CD8-positive, alpha-beta memory T cell (primary cell): ENCODE data around the gene FGF7. TPM values are rescaled to one million over a fixed set of nuclear protein-coding genes. Genes with fewer than 3 reads are reported as not detected.
"Not testable (repeated sequence)": the region's sequence is repeated elsewhere in the genome, so short reads cannot be mapped to it uniquely, and the experiment has no call there.

Experiments used
- CTCF ChIA-PET: fragments of 350-600 bp; sonication (Branson Sonifier 250); formaldehyde crosslinking; loops from one replicate; lab custom pipeline; 2021; ENCODE audit warnings: antibody characterized with exemption; lab: Charles Lee
- POLR2A ChIA-PET: fragments of 350-600 bp; sonication (Branson Sonifier 250); formaldehyde crosslinking; loops from one replicate; lab custom pipeline; 2021; ENCODE audit warnings: antibody characterized with exemption; lab: Charles Lee
- DNase-seq, 5 donors: peaks; one replicate each; pipeline versions ENCODE4 v3.0.0 to v3.0.0-alpha.2; 2020 to 2022; ENCODE audit warnings: mixed read lengths in 1 of 5
- H3K27ac ChIP-seq: one replicate; pipeline ENCODE4 v1.7.0; 2013; ENCODE audit warnings: low read depth, mild to moderate bottlenecking, low read length, moderate library complexity
- H3K27me3 ChIP-seq: 2 replicates; pipeline ENCODE4 v1.7.0; 2013; ENCODE audit warnings: low read length, mild to moderate bottlenecking; ENCODE audit not compliant: insufficient read depth, poor library complexity, severe bottlenecking
- H3K36me3 ChIP-seq: 2 replicates; pipeline ENCODE4 v1.7.0; 2013; ENCODE audit warnings: mild to moderate bottlenecking, low read length, moderate library complexity; ENCODE audit not compliant: insufficient read depth
- H3K4me1 ChIP-seq: 2 replicates; pipeline ENCODE4 v1.7.0; 2013; ENCODE audit warnings: mild to moderate bottlenecking, low read length, moderate library complexity; ENCODE audit not compliant: insufficient read depth
- H3K4me3 ChIP-seq: 2 replicates; pipeline ENCODE4 v1.7.0; 2013; ENCODE audit warnings: mild to moderate bottlenecking, low read length
- H3K9me3 ChIP-seq: 2 replicates; pipeline ENCODE4 v1.7.0; 2013; ENCODE audit warnings: mild to moderate bottlenecking, low read length
- H3K27ac Mint-ChIP-seq, 8 donors: one replicate each; pipeline ENCODE4 v1.8.0; 2020 to 2021; ENCODE audit warnings: mixed read lengths in 8 of 8, mild to moderate bottlenecking in 6 of 8, inconsistent platforms in 3 of 8, moderate library complexity in 3 of 8
- H3K27me3 Mint-ChIP-seq, 2 donors: one replicate each; pipeline ENCODE4 v1.8.0; 2020 to 2021; ENCODE audit warnings: mixed read lengths in 2 of 2, mild to moderate bottlenecking in 1 of 2, moderate library complexity in 1 of 2
- H3K36me3 Mint-ChIP-seq, 3 donors: one replicate each; pipeline ENCODE4 v1.8.0; 2020 to 2021; ENCODE audit warnings: mixed read lengths in 3 of 3, inconsistent platforms in 1 of 3, mild to moderate bottlenecking in 1 of 3
- H3K4me1 Mint-ChIP-seq, 3 donors: one replicate each; pipeline ENCODE4 v1.8.0; 2020 to 2021; ENCODE audit warnings: mixed read lengths in 3 of 3, inconsistent platforms in 1 of 3, mild to moderate bottlenecking in 1 of 3
- H3K4me3 Mint-ChIP-seq, 7 donors: one replicate each; pipeline ENCODE4 v1.8.0; 2020 to 2021; ENCODE audit warnings: mixed read lengths in 7 of 7, mild to moderate bottlenecking in 6 of 7, moderate library complexity in 4 of 7, inconsistent platforms in 2 of 7
- H3K9me3 Mint-ChIP-seq, 5 donors: one replicate each; pipeline ENCODE4 v1.8.0; 2020 to 2022; ENCODE audit warnings: mixed read lengths in 5 of 5, mild to moderate bottlenecking in 3 of 5, moderate library complexity in 2 of 5, inconsistent platforms in 1 of 5
- polyA plus RNA-seq: library from polyadenylated mRNA; unstranded; fragments of 300-500 nt; fragmentation: Illumina TruSeq; gene quantifications from one replicate; pipeline ENCODE4 v1.2.3, GENCODE V29; 2021
- total RNA-seq, 2 experiments: library from RNA; stranded (reverse); gene quantifications; one replicate each; pipeline ENCODE4 v1.2.3, GENCODE V29; 2021

Gene FGF7, protein sequence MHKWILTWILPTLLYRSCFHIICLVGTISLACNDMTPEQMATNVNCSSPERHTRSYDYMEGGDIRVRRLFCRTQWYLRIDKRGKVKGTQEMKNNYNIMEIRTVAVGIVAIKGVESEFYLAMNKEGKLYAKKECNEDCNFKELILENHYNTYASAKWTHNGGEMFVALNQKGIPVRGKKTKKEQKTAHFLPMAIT
- total RNA-seq = not detected
- not detected for polyA plus RNA-seq

DNA sequence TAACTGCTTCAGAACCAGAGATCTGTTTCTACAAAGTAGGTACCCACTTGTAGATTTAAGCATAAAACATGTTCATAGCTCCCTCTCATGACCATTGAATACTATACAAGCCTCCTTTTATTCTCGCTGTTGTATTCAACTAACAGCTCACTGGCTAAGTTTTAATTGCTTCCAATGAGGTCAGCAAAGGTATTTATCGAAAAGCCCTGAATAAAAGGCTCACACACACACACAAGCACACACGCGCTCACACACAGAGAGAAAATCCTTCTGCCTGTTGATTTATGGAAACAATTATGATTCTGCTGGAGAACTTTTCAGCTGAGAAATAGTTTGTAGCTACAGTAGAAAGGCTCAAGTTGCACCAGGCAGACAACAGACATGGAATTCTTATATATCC lies at the start of gene FGF7:
Gene FGF7 (plus strand): TSS at position 222 of the 400 bp plus-strand sequence. CDS start 1,056 bp downstream, outside the sequence.
- Mint-ChIP-seq H3K36me3 (peaks cover 0 to 1% (median 0%) of the 10 kb centered on the region in 3 donors), H3K4me3 (peak within 1 kb of the TSS in 5 of 7 donors; percentile 2 to 80 (median 53)), H3K27ac (peak within 1 kb of the TSS in 2 of 8 donors; percentile 3 to 84), H3K9me3 (no peaks in the 10 kb centered on the region), H3K27me3 (peaks cover 0 to 4% of the 10 kb centered on the region in 2 donors), H3K4me1 (peaks cover 0 to 8% (median 5%) of the 10 kb centered on the region in 3 donors)
- DNase-seq = no peak
- H3K27ac ChIP-seq = no peak within 1 kb of the TSS
- POLR2A ChIA-PET = no interaction called here
- H3K9me3 ChIP-seq = no peaks in the 10 kb centered on the region
- no peaks in the 10 kb centered on the region for H3K4me1 ChIP-seq
- no peak within 1 kb of the TSS for H3K4me3 ChIP-seq
- H3K27me3 ChIP-seq = no peaks in the 10 kb centered on the region
- CTCF ChIA-PET = interaction anchor here (0.5 to 3.8 kb wide), 6 partner anchors 13 to 567 kb away, joined by 3 to 38 read pairs (median 4); partner anchors contain the start of gene EID1
- no peaks in the 10 kb centered on the region for H3K36me3 ChIP-seq

DNA sequence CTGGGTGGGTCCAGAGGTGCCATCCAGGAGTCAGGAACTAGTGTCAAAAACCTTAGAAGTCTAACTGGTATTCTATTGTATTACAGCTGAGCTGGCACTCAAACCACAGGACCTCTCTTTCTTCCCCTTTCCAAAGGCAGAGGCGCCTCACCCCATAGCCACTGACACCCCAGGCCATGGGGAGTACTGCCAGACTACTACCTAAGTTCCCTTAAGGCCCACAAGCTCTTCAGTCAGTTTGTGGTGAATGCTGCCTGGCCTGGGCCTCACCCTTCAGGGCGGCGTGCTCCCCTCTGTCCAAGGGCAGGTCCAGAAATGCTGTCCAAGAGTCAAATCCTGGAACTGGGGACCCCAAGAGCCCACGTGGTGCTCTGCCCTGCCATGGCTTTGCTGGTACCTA lies 43.0 kb upstream of the FGF7 start:
- POLR2A ChIA-PET = no interaction called here
- CTCF ChIA-PET = no interaction called here
- H3K27ac ChIP-seq = no peak overlapping the region
- H3K9me3 ChIP-seq = no peaks in the 10 kb centered on the region
- no peak overlapping the region for H3K4me3 Mint-ChIP-seq
- no peaks in the 10 kb centered on the region for H3K27me3 ChIP-seq
- no peak for DNase-seq
- no peaks in the 10 kb centered on the region for H3K4me1 ChIP-seq
- H3K27me3 Mint-ChIP-seq = peaks cover 0 to 1% of the 10 kb centered on the region in 2 donors
- H3K36me3 ChIP-seq = no peaks in the 10 kb centered on the region
- H3K4me3 ChIP-seq = no peak overlapping the region
- no peaks in the 10 kb centered on the region for H3K4me1 Mint-ChIP-seq
- no peak overlapping the region for H3K27ac Mint-ChIP-seq
- H3K36me3 Mint-ChIP-seq = no peaks in the 10 kb centered on the region
- peaks cover 0 to 2% (median 0%) of the 10 kb centered on the region in 5 donors for H3K9me3 Mint-ChIP-seq

DNA sequence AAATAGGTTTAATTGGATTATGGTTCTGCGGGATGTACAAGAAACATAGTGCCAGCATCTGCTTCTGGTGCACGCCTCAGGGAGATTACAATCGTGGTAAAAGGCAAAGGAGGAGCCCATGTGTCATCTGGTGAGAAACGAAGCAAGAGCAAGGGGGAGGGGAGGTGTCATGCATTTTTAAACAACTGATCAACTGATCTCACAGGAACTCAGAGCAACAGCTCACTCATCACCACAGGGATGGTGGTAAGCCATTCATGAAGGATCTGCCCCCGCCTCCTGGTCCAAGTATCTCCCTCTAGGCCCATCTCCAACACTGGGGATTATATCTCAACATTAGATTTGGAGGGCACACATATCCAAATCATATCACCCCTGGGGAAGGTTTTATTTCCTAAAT lies 42.1 kb upstream of the FGF7 start:
- CTCF ChIA-PET = no interaction called here
- H3K27ac Mint-ChIP-seq = no peak overlapping the region
- no peaks in the 10 kb centered on the region for H3K4me1 ChIP-seq
- H3K27ac ChIP-seq = no peak overlapping the region
- peaks cover 0 to 3% (median 2%) of the 10 kb centered on the region in 5 donors for H3K9me3 Mint-ChIP-seq
- POLR2A ChIA-PET = no interaction called here
- H3K36me3 ChIP-seq = no peaks in the 10 kb centered on the region
- no peaks in the 10 kb centered on the region for H3K4me1 Mint-ChIP-seq
- no peak overlapping the region for H3K4me3 ChIP-seq
- peaks cover 0 to 2% (median 0%) of the 10 kb centered on the region in 3 donors for H3K36me3 Mint-ChIP-seq
- H3K9me3 ChIP-seq = no peaks in the 10 kb centered on the region
- peaks cover 0 to 3% of the 10 kb centered on the region in 2 donors for H3K27me3 Mint-ChIP-seq
- DNase-seq = no peak
- no peak overlapping the region for H3K4me3 Mint-ChIP-seq
- H3K27me3 ChIP-seq = no peaks in the 10 kb centered on the region

DNA sequence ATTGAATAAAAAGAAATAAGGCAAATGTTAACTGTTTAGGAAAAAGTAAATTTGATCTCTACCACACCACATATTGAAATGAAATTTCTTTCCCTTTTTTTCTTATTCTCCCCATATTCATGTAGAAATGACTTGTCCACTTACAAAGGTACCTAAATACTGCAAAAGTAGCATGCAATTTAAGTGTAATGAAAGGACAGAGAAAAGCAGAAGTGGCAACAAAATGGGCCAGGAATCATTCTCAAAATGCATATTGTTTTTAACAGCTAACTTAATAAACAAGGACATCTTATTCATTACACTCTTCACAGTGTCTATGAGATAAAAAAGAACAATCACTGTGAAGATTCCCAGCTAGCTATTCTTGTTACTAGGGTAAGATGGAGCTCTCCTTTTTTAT lies 40.6 kb upstream of the FGF7 start:
- Mint-ChIP-seq H3K27ac (no peak overlapping the region), H3K9me3 (peaks cover 0 to 8% (median 3%) of the 10 kb centered on the region in 5 donors), H3K36me3 (peaks cover 0 to 2% (median 0%) of the 10 kb centered on the region in 3 donors), H3K4me3 (no peak overlapping the region), H3K27me3 (peaks cover 0 to 3% of the 10 kb centered on the region in 2 donors), H3K4me1 (no peaks in the 10 kb centered on the region)
- Histone ChIP-seq H3K36me3 (no peaks in the 10 kb centered on the region), H3K4me1 (no peaks in the 10 kb centered on the region), H3K27ac (no peak overlapping the region), H3K9me3 (no peaks in the 10 kb centered on the region), H3K4me3 (no peak overlapping the region), H3K27me3 (no peaks in the 10 kb centered on the region)
- POLR2A ChIA-PET = no interaction called here
- no peak for DNase-seq
- CTCF ChIA-PET = no interaction called here

DNA sequence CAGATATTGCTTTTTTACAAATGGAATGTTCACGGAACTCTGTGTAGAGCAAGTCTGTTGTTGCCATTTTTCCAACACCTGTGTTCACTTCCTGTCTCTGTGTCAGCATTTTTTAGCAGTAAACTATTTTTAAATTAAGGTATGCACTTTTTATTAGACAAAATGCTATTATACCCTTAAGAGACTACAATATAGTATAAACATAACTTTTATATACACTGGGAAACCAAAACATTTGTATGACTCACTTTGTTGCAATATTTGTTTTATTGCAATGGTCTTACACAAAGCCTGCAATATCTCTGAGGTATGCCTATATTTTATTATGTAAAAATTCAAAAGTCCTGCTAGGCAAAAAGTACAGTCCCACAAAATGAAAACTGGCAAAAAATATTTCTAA lies 39.8 kb upstream of the FGF7 start:
- Mint-ChIP-seq H3K36me3 (peaks cover 0 to 2% (median 0%) of the 10 kb centered on the region in 3 donors), H3K27me3 (peaks cover 3 to 8% of the 10 kb centered on the region in 2 donors), H3K27ac (no peak overlapping the region), H3K4me3 (no peak overlapping the region), H3K9me3 (peaks cover 0 to 8% (median 3%) of the 10 kb centered on the region in 5 donors), H3K4me1 (no peaks in the 10 kb centered on the region)
- ChIA-PET CTCF (no interaction called here), POLR2A (no interaction called here)
- Histone ChIP-seq H3K4me1 (no peaks in the 10 kb centered on the region), H3K27ac (no peak overlapping the region), H3K4me3 (no peak overlapping the region), H3K27me3 (no peaks in the 10 kb centered on the region), H3K9me3 (no peaks in the 10 kb centered on the region), H3K36me3 (no peaks in the 10 kb centered on the region)
- DNase-seq = no peak

DNA sequence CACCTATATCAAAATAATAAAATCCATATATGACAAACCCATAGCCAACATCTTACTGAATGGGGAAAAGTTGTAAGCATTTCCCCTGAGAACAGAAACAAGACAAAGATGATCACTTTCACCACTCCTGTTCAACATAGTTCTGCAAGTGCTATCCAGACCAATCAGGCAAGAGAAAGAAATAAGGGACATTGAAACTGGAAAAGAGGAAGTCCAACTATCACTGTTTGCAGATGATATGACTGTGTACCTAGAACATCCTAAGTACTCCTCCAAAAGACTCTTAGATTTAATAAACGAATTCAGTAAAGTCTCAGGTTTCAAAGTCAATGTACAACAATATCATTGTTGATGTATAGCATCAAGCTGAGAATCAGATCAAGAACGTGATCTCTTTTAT lies 35.6 kb upstream of the FGF7 start:
- ChIA-PET POLR2A (no interaction called here), CTCF (no interaction called here)
- H3K36me3 ChIP-seq = no peaks in the 10 kb centered on the region
- H3K9me3 Mint-ChIP-seq = peaks cover 0 to 8% (median 3%) of the 10 kb centered on the region in 5 donors
- H3K36me3 Mint-ChIP-seq = peaks cover 0 to 5% (median 0%) of the 10 kb centered on the region in 3 donors
- no peaks in the 10 kb centered on the region for H3K4me1 ChIP-seq
- H3K27ac ChIP-seq = no peak overlapping the region
- H3K27me3 Mint-ChIP-seq = peaks cover 3 to 10% of the 10 kb centered on the region in 2 donors
- no peaks in the 10 kb centered on the region for H3K4me1 Mint-ChIP-seq
- H3K4me3 ChIP-seq = no peak overlapping the region
- H3K27ac Mint-ChIP-seq = no peak overlapping the region
- no peak overlapping the region for H3K4me3 Mint-ChIP-seq
- H3K9me3 ChIP-seq = no peaks in the 10 kb centered on the region
- no peaks in the 10 kb centered on the region for H3K27me3 ChIP-seq
- no peak for DNase-seq

DNA sequence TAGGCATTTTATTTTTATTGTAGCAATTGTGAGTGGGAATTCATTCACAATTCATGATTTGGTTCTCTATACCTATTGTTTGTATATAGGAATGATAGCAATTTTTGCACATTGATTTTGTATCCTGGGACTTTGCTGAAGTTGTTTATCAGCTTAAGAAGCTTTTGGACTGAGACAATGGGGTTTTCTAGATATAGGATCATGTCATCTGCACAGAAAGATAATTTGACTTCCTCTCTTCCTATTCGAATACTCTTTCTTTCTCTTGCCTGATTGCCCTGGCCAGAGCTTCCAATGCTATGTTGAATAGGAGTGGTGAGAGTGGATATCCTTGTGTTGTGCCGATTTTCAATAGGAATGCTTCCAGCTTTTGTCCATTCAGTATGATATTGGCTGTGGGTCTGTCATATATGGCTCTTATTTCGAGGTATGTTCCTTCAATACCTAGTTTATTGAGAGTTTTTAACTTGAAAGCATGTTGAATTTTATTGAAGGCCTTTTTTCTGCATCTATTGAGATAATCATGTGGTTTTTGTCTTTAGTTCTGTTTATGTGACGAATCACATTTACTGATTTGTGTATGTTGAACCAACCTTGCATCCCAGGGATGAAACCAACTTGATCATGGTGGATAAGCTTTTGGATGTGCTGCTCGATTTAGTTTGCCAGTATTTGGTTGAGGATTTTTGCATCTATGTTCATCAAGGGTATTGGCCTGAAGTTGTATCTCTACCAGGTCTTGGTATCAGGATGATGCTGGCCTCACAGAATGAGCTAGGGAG lies 20.3 kb upstream of the FGF7 start:
- CTCF ChIA-PET, H3K9me3 ChIP-seq, POLR2A ChIA-PET, H3K27me3 Mint-ChIP-seq, H3K36me3 Mint-ChIP-seq, DNase-seq, H3K27ac Mint-ChIP-seq, H3K36me3 ChIP-seq, H3K4me1 ChIP-seq, H3K4me3 ChIP-seq, H3K4me1 Mint-ChIP-seq, H3K27ac ChIP-seq, H3K27me3 ChIP-seq, H3K4me3 Mint-ChIP-seq: not testable (repeated sequence)
- H3K9me3 Mint-ChIP-seq = peaks cover 4 to 16% (median 5%) of the 10 kb centered on the region in 5 donors
